Astrocyte (in vitro differentiated cells and primary cell): Measurements from ENCODE around the gene C10orf62. TPM values are rescaled to one million over a fixed set of nuclear protein-coding genes. Genes with fewer than 3 reads are reported as not detected.

Experiments
- DNase-seq: peaks from one replicate; pipeline ENCODE4 v3.0.0-alpha.2; 2010; ENCODE audit warnings: low read depth
- FAIRE-seq: peaks from 2 replicates; lab custom pipeline; 2011; peaks lifted over from hg19 to GRCh38; lab: Jason Lieb, UNC
- H2AFZ ChIP-seq: 2 replicates; pipeline ENCODE4 v1.6.0; 2012; ENCODE audit warnings: low read depth, low read length, inconsistent platforms
- H3K27ac ChIP-seq: 2 replicates; pipeline ENCODE4 v1.5.1; 2011; ENCODE audit warnings: low read depth, low read length, inconsistent platforms
- H3K27me3 ChIP-seq: 2 replicates; pipeline ENCODE4 v1.6.0; 2011; ENCODE audit warnings: low read length, inconsistent platforms; ENCODE audit not compliant: insufficient read depth
- H3K36me3 ChIP-seq: 2 replicates; pipeline ENCODE4 v1.5.1; 2011; ENCODE audit warnings: low read length, inconsistent platforms; ENCODE audit not compliant: insufficient read depth
- H3K4me1 ChIP-seq: 2 replicates; pipeline ENCODE4 v1.5.1; 2011; ENCODE audit warnings: low read length, inconsistent platforms; ENCODE audit not compliant: insufficient read depth
- H3K4me2 ChIP-seq: 2 replicates; pipeline ENCODE4 v1.6.0; 2012; ENCODE audit warnings: low read length, inconsistent platforms
- H3K4me3 ChIP-seq: 2 replicates; pipeline ENCODE4 v1.5.1; 2011; ENCODE audit warnings: low read depth, mild to moderate bottlenecking, low read length, inconsistent platforms; ENCODE audit not compliant: insufficient read depth
- H3K79me2 ChIP-seq: 2 replicates; pipeline ENCODE4 v1.6.0; 2012; ENCODE audit warnings: mild to moderate bottlenecking, low read length, inconsistent platforms; ENCODE audit not compliant: insufficient read depth
- H3K9ac ChIP-seq: 2 replicates; pipeline ENCODE4 v1.6.0; 2012; ENCODE audit warnings: mild to moderate bottlenecking, low read length, inconsistent platforms
- H3K9me3 ChIP-seq: 2 replicates; pipeline ENCODE4 v1.5.1; 2012; ENCODE audit warnings: low read depth, mild to moderate bottlenecking, low read length, inconsistent platforms; ENCODE audit not compliant: insufficient read depth
- H4K20me1 ChIP-seq: 2 replicates; pipeline ENCODE4 v1.6.0; 2012; ENCODE audit warnings: low read length, inconsistent platforms; ENCODE audit not compliant: insufficient read depth
- H3K27ac Mint-ChIP-seq: one replicate; pipeline ENCODE4 v1.8.0; 2021; ENCODE audit warnings: mild to moderate bottlenecking, mixed read lengths; ENCODE audit not compliant: unreplicated experiment
- H3K27me3 Mint-ChIP-seq: one replicate; pipeline ENCODE4 v1.8.0; 2021; ENCODE audit warnings: low read depth, mixed read lengths; ENCODE audit not compliant: unreplicated experiment
- H3K36me3 Mint-ChIP-seq: one replicate; pipeline ENCODE4 v1.8.0; 2021; ENCODE audit warnings: low read depth, mixed read lengths; ENCODE audit not compliant: unreplicated experiment
- H3K4me1 Mint-ChIP-seq: one replicate; pipeline ENCODE4 v1.8.0; 2021; ENCODE audit warnings: low read depth, mixed read lengths; ENCODE audit not compliant: unreplicated experiment
- H3K4me3 Mint-ChIP-seq: one replicate; pipeline ENCODE4 v1.8.0; 2021; ENCODE audit warnings: mild to moderate bottlenecking, moderate library complexity, mixed read lengths; ENCODE audit not compliant: unreplicated experiment
- H3K9me3 Mint-ChIP-seq: one replicate; pipeline ENCODE4 v1.8.0; 2021; ENCODE audit warnings: mild to moderate bottlenecking, mixed read lengths; ENCODE audit not compliant: unreplicated experiment
- EZH2 ChIP-seq: IDR thresholded peaks from 2 replicates; pipeline ENCODE4 v1.6.1; 2012; ENCODE audit warnings: mild to moderate bottlenecking, low read length, inconsistent platforms; ENCODE audit not compliant: insufficient read depth
- total RNA-seq: library from RNA; stranded (reverse); gene quantifications from 2 replicates; pipeline ENCODE4 v1.2.1, GENCODE V29; 2021
- TF ChIP-seq, protein P1 (sequence below): IDR thresholded peaks from 2 replicates; pipeline ENCODE4 v1.5.1; 2011; ENCODE audit warnings: low read depth, mild to moderate bottlenecking, inconsistent platforms, low read length, moderate library complexity; ENCODE audit not compliant: insufficient read depth

The C10orf62 gene
- total RNA-seq, 1 donor from 2014 or later: not detected

DNA sequence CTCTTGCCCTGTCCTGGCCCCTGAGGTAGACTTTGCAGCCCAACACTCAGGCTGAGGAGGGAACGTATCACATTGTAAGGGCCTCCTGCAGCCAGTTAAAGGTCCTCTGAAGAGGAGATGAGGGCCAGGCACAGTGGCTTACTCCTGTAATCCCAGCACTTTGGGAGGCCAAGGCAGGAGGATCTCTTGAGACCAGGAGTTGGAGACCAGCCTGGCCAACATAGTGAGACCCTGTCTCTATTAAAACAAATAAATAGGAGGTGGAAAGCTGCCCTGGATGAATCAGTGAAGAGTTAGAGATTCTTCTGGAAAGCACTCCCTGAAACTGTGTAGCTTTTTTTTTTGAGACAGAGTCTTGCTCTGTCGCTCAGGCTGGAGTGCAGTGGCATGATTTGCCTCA, 2.3 kb upstream of the C10orf62 start:
- H2AFZ ChIP-seq: no peak overlapping the region
- Mint-ChIP-seq H3K36me3 (peaks cover 1% of the 10 kb centered on the region), H3K27me3 (no peaks in the 10 kb centered on the region), H3K4me1 (peaks cover 2% of the 10 kb centered on the region), H3K27ac (no peak overlapping the region), H3K4me3 (no peak overlapping the region), H3K9me3 (no peaks in the 10 kb centered on the region)
- DNase-seq: no peak
- TF ChIP-seq, protein P1, sequence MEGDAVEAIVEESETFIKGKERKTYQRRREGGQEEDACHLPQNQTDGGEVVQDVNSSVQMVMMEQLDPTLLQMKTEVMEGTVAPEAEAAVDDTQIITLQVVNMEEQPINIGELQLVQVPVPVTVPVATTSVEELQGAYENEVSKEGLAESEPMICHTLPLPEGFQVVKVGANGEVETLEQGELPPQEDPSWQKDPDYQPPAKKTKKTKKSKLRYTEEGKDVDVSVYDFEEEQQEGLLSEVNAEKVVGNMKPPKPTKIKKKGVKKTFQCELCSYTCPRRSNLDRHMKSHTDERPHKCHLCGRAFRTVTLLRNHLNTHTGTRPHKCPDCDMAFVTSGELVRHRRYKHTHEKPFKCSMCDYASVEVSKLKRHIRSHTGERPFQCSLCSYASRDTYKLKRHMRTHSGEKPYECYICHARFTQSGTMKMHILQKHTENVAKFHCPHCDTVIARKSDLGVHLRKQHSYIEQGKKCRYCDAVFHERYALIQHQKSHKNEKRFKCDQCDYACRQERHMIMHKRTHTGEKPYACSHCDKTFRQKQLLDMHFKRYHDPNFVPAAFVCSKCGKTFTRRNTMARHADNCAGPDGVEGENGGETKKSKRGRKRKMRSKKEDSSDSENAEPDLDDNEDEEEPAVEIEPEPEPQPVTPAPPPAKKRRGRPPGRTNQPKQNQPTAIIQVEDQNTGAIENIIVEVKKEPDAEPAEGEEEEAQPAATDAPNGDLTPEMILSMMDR: no peak
- TF ChIP-seq EZH2: no peak
- H3K36me3 ChIP-seq: no peaks in the 10 kb centered on the region
- H3K9me3 ChIP-seq: no peaks in the 10 kb centered on the region
- no peak overlapping the region for H3K27ac ChIP-seq
- no peak overlapping the region for H3K9ac ChIP-seq
- H3K79me2 ChIP-seq: no peaks in the 10 kb centered on the region
- H4K20me1 ChIP-seq: no peaks in the 10 kb centered on the region
- no peaks in the 10 kb centered on the region for H3K4me1 ChIP-seq
- H3K4me2 ChIP-seq: no peak overlapping the region
- H3K27me3 ChIP-seq: no peaks in the 10 kb centered on the region
- H3K4me3 ChIP-seq: no peak overlapping the region
- no peak for FAIRE-seq

GRCh38 chr10:97590082-97590747, 694 bp downstream of the C10orf62 start:
- Histone ChIP-seq H3K4me3 (no peak overlapping the region), H4K20me1 (no peaks in the 10 kb centered on the region), H3K4me1 (no peaks in the 10 kb centered on the region), H3K27me3 (no peaks in the 10 kb centered on the region), H3K9ac (no peak overlapping the region), H2AFZ (no peak overlapping the region), H3K4me2 (no peak overlapping the region), H3K27ac (no peak overlapping the region), H3K9me3 (no peaks in the 10 kb centered on the region), H3K79me2 (no peaks in the 10 kb centered on the region), H3K36me3 (no peaks in the 10 kb centered on the region)
- no peak for TF ChIP-seq EZH2
- TF ChIP-seq, protein P1: no peak
- Mint-ChIP-seq H3K9me3 (no peaks in the 10 kb centered on the region), H3K27ac (no peak overlapping the region), H3K4me1 (peaks cover 1% of the 10 kb centered on the region), H3K36me3 (peaks cover 1% of the 10 kb centered on the region), H3K27me3 (no peaks in the 10 kb centered on the region), H3K4me3 (no peak overlapping the region)
- DNase-seq (no peak), FAIRE-seq (no peak)

DNA sequence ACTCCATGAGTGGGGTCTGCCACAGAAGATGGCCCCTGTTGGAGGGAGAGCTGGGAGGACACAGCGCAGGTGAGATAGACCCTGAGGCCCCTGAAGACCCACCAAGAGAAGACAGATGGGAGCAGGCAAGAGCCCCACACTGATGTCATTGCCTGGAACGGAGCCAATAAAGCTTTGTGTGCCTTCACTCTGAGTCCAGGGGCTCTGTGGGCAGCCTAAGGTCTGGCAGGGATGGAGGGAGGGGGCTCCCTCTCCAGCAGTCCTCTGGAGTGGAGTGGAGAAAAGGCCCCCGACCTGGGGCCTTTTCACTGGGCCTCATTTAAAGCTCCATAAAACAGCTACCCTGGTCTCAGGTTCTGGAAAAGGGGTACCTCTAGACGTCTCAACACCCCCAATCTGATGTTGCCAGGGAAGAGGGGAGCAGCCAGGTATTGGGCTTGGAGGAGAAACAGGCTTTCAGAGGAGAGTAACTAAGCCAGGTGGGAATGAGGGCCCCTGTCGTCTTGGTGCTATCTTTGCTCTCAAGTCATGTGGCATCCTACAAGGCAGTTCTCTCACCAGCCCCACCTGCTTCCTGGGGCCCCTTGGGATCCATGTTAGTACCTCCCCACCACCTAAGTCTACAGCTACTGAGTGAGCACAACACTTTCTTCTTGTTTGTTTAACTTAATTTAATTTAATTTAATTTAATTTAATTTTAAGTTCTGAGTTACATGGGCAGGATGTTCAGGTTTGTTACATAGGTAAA, 1.4 kb downstream of the C10orf62 start:
- H3K9me3 ChIP-seq: no peaks in the 10 kb centered on the region
- no peak overlapping the region for H3K4me3 ChIP-seq
- DNase-seq (no peak), FAIRE-seq (no peak)
- H2AFZ ChIP-seq: no peak overlapping the region
- TF ChIP-seq, protein P1: no peak
- no peak for TF ChIP-seq EZH2
- peaks cover 5% of the 10 kb centered on the region for H3K4me1 ChIP-seq
- H3K4me3 Mint-ChIP-seq: no peak overlapping the region
- H3K36me3 ChIP-seq: no peaks in the 10 kb centered on the region
- no peak overlapping the region for H3K4me2 ChIP-seq
- H3K36me3 Mint-ChIP-seq: peaks cover 1% of the 10 kb centered on the region
- H3K27ac ChIP-seq: no peak overlapping the region
- no peaks in the 10 kb centered on the region for H4K20me1 ChIP-seq
- peaks cover 6% of the 10 kb centered on the region for H3K4me1 Mint-ChIP-seq
- H3K79me2 ChIP-seq: no peaks in the 10 kb centered on the region
- H3K27me3 Mint-ChIP-seq: no peaks in the 10 kb centered on the region
- no peaks in the 10 kb centered on the region for H3K9me3 Mint-ChIP-seq
- no peak overlapping the region for H3K27ac Mint-ChIP-seq
- H3K27me3 ChIP-seq: no peaks in the 10 kb centered on the region
- H3K9ac ChIP-seq: no peak overlapping the region
